Lower leg skin (tissue), 4 donors: ENCODE measurements around the gene AIF1. TPM values are rescaled to one million over a fixed set of nuclear protein-coding genes. Genes with fewer than 3 reads are reported as not detected.

ENCODE experiments used
- DNase-seq, 2 donors: peaks; one replicate each; pipeline ENCODE4 v3.0.0-alpha.2; 2019; ENCODE audit warnings: low spot score in 2 of 2
- H3K4me3 ChIP-seq: fragments of 200-600 bp; sonication (generic); 2 replicates; pipeline ENCODE4 v1.5.1; 2017; ENCODE audit warnings: mild to moderate bottlenecking, low read depth; ENCODE audit not compliant: poor library complexity, severe bottlenecking
- POLR2A ChIP-seq, 2 donors: fragments of 450-650 bp; IDR thresholded peaks; one replicate each; pipeline ENCODE4 v1.6.1; 2016 to 2017; ENCODE audit warnings: antibody characterized with exemption in 2 of 2, mild to moderate bottlenecking in 1 of 2, moderate library complexity in 1 of 2
- WGBS, 2 donors: methylation state at CpG; one replicate each; pipeline ENCODE4 v1.1.5; 2018; 5-methylcytosine and 5-hydroxymethylcytosine counted together
- intact Hi-C: fragments of 100-400 bp; cut with DNase I; formaldehyde crosslinking; loops from one replicate; pipeline ENCODE4 v1.15.0; 2023; ENCODE audit warnings: low total_unique reads
- total RNA-seq, 4 donors: library from RNA; depleted of rRNA; stranded (reverse); fragments of >200 nt; gene quantifications; one replicate each; pipeline ENCODE4 v1.1.0, GENCODE V29; 2016
- TF ChIP-seq, protein P1 (sequence below), 3 donors: fragments of 450-650 bp; IDR thresholded peaks; one replicate each; pipeline ENCODE4 v1.5.1; 2016; ENCODE audit warnings: antibody characterized with exemption in 3 of 3, mild to moderate bottlenecking in 3 of 3, moderate library complexity in 2 of 3

Gene AIF1
- total RNA-seq, 4 donors from 2014 or later: 4.8 to 13.7 (median 7.2) TPM

GRCh38 chr6:31576897-31577578 lies 38.0 kb upstream of the AIF1 start:
- H3K4me3 ChIP-seq: no peak overlapping the region
- intact Hi-C loops: no loop called here
- 79 to 80% methylated on average over 17 to 18 of the region's 19 CpGs for WGBS, 2 donors
- DNase-seq: no peak
- TF ChIP-seq, protein P1, sequence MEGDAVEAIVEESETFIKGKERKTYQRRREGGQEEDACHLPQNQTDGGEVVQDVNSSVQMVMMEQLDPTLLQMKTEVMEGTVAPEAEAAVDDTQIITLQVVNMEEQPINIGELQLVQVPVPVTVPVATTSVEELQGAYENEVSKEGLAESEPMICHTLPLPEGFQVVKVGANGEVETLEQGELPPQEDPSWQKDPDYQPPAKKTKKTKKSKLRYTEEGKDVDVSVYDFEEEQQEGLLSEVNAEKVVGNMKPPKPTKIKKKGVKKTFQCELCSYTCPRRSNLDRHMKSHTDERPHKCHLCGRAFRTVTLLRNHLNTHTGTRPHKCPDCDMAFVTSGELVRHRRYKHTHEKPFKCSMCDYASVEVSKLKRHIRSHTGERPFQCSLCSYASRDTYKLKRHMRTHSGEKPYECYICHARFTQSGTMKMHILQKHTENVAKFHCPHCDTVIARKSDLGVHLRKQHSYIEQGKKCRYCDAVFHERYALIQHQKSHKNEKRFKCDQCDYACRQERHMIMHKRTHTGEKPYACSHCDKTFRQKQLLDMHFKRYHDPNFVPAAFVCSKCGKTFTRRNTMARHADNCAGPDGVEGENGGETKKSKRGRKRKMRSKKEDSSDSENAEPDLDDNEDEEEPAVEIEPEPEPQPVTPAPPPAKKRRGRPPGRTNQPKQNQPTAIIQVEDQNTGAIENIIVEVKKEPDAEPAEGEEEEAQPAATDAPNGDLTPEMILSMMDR (IDR thresholded peaks at IDR 0.05): no peak
- no peak for TF ChIP-seq POLR2A (IDR thresholded peaks at IDR 0.05)

GRCh38 chr6:31577579-31577966 lies 37.5 kb upstream of the AIF1 start:
- no peak for TF ChIP-seq POLR2A (IDR thresholded peaks at IDR 0.05)
- TF ChIP-seq, protein P1 (IDR thresholded peaks at IDR 0.05): no peak
- DNase-seq: no peak
- 84 to 85% methylated on average over 3 of the region's 3 CpGs for WGBS, 2 donors
- no peak overlapping the region for H3K4me3 ChIP-seq
- intact Hi-C loops: no loop called here

DNA sequence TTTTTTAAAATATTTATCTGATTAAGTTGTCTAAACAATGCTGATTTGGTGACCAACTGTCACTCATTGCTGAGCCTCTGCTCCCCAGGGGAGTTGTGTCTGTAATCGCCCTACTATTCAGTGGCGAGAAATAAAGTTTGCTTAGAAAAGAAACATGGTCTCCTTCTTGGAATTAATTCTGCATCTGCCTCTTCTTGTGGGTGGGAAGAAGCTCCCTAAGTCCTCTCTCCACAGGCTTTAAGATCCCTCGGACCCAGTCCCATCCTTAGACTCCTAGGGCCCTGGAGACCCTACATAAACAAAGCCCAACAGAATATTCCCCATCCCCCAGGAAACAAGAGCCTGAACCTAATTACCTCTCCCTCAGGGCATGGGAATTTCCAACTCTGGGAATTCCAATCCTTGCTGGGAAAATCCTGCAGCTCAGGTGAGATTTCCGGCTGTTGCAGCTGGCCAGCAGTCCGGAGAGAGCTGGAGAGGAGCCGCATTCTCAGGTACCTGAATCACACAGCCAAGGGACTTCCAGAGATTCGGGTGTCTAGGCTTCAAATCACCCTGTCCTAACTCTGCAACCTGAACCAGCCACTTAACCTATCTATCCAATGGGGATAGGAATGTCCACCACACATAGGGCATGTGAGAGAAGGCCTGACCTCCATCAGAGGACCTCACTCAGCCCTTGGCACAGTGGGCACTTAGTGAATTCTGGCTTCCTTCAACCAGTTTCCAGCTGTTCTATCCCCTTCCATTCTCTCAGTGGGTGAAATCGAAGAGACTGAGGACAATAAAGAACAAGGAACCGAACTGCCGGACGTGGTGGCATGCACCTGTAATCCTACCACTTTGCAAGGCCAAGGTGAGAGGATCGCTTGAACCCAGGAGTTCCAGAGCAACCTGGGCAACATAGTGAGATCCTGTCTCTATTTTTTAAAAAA lies 36.6 kb upstream of the AIF1 start:
- intact Hi-C loops: no loop called here
- H3K4me3 ChIP-seq: no peak overlapping the region
- TF ChIP-seq, protein P1 (IDR thresholded peaks at IDR 0.05): no peak
- TF ChIP-seq POLR2A (IDR thresholded peaks at IDR 0.05): no peak
- 72 to 78% methylated on average over 12 of the region's 12 CpGs for WGBS, 2 donors
- no peak for DNase-seq

DNA sequence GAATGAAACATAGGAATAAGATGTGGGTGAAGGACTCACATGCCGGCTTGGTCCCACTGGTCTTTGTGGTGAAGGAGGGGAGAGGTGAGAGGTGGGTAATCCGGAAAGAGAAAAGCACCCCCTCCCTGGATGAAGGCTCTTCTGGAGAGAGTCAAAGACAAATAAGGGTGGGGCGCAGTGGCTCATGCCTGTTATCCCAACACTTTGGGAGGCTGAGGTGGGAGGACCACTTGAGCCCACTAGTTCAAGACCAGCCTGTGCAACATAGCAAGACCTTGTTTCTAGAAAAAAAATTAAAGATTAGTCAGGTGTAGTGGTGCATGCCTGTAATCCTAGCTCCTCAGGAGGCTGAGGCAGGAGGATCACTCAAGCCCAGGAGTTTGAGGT lies 35.9 kb upstream of the AIF1 start:
- intact Hi-C loops: no loop called here
- no peak overlapping the region for H3K4me3 ChIP-seq
- TF ChIP-seq, protein P1 (IDR thresholded peaks at IDR 0.05): no peak
- TF ChIP-seq POLR2A (IDR thresholded peaks at IDR 0.05): no peak
- DNase-seq: no peak
- 86 to 92% methylated on average over 3 of the region's 3 CpGs for WGBS, 2 donors

GRCh38 chr6:31579546-31580437 lies 35.2 kb upstream of the AIF1 start:
- TF ChIP-seq POLR2A (IDR thresholded peaks at IDR 0.05): no peak
- TF ChIP-seq, protein P1 (IDR thresholded peaks at IDR 0.05): no peak
- H3K4me3 ChIP-seq: no peak overlapping the region
- 91% methylated on average over 8 of the region's 8 CpGs for WGBS, 2 donors
- intact Hi-C loops: no loop called here
- peak in 1 of 2 donors; percentile 71 for DNase-seq
